CD4-positive, alpha-beta T cell (primary cell): ENCODE data around the gene MED27. TPM values are rescaled to one million over a fixed set of nuclear protein-coding genes. Genes with fewer than 3 reads are reported as not detected.

ENCODE experiments used
- ATAC-seq: fragments of 200-7000 bp; cut with Tn5 transposase; one replicate; pipeline ENCODE4 v1.10.0; 2022; ENCODE audit warnings: mild to moderate bottlenecking; ENCODE audit not compliant: poor library complexity
- CTCF ChIA-PET: fragments of 350-600 bp; sonication (Branson Sonifier 250); formaldehyde crosslinking; loops from one replicate; lab custom pipeline; 2021; ENCODE audit warnings: antibody characterized with exemption, inconsistent platforms; lab: Charles Lee
- POLR2A ChIA-PET: fragments of 350-600 bp; sonication (Branson Sonifier 250); formaldehyde crosslinking; loops from one replicate; lab custom pipeline; 2021; ENCODE audit warnings: antibody characterized with exemption, inconsistent platforms; lab: Charles Lee
- DNase-seq, 14 experiments: peaks; one replicate each; pipeline ENCODE4 v3.0.0-alpha.2; 2013 to 2020; ENCODE audit warnings: mixed read lengths in 2 of 14
- H3K27ac ChIP-seq, 2 donors: one replicate each; pipeline versions ENCODE4 v1.5.1 to v1.7.0; 2013; ENCODE audit warnings: low read length in 2 of 2, low read depth in 1 of 2, mild to moderate bottlenecking in 1 of 2
- H3K27me3 ChIP-seq, 2 experiments: 1 replicate in 1 of 2; 2 replicates in 1 of 2; pipeline versions ENCODE4 v1.6.1 to v1.7.0; 2013; ENCODE audit warnings: low read length in 2 of 2, control low read depth in 1 of 2, mild to moderate bottlenecking in 1 of 2, moderate library complexity in 1 of 2; ENCODE audit not compliant: insufficient read depth in 2 of 2, control insufficient read depth in 1 of 2
- H3K36me3 ChIP-seq: one replicate; pipeline ENCODE4 v1.6.1; 2013; ENCODE audit warnings: low read length, control low read depth; ENCODE audit not compliant: insufficient read depth
- H3K4me1 ChIP-seq: one replicate; pipeline ENCODE4 v1.6.1; 2013; ENCODE audit warnings: low read length, control low read depth; ENCODE audit not compliant: insufficient read depth
- H3K4me3 ChIP-seq: one replicate; pipeline ENCODE4 v1.5.1; 2013; ENCODE audit warnings: mild to moderate bottlenecking, low read length, moderate library complexity
- H3K9me3 ChIP-seq, 2 experiments: 1 replicate in 1 of 2; 2 replicates in 1 of 2; pipeline versions ENCODE4 v1.6.1 to v1.7.0; 2013; ENCODE audit warnings: low read length in 2 of 2, mild to moderate bottlenecking in 2 of 2, control low read depth in 1 of 2, moderate library complexity in 1 of 2; ENCODE audit not compliant: control insufficient read depth in 1 of 2, insufficient read depth in 1 of 2
- H3K27ac Mint-ChIP-seq: one replicate; pipeline ENCODE4 v1.8.0; 2020; ENCODE audit warnings: mixed read lengths
- H3K27me3 Mint-ChIP-seq: one replicate; pipeline ENCODE4 v1.8.0; 2021; ENCODE audit warnings: mixed read lengths
- H3K36me3 Mint-ChIP-seq: one replicate; pipeline ENCODE4 v1.8.0; 2021; ENCODE audit warnings: low read depth, mixed read lengths
- H3K4me1 Mint-ChIP-seq: one replicate; pipeline ENCODE4 v1.8.0; 2021; ENCODE audit warnings: low read depth, mixed read lengths
- H3K4me3 Mint-ChIP-seq: one replicate; pipeline ENCODE4 v1.8.0; 2020; ENCODE audit warnings: mild to moderate bottlenecking, mixed read lengths
- H3K9me3 Mint-ChIP-seq: one replicate; pipeline ENCODE4 v1.8.0; 2020; ENCODE audit warnings: mixed read lengths
- intact Hi-C, 2 experiments: fragments of 100-400 bp; cut with DNase I in 1 of 2; cut with micrococcal nuclease in 1 of 2; formaldehyde crosslinking; loops; one replicate each; pipeline versions ENCODE4 v1.15.1 to v1.9.0; 2023 to 2025; cut with DNase I, micrococcal nuclease
- total RNA-seq, 174 experiments: library from RNA in 2 of 174; stranded (reverse) in 2 of 174; gene quantifications; one replicate each; pipeline ENCODE4 v1.2.3 and lab custom pipeline; 2021 to 2026
- TF ChIP-seq, protein P1 (sequence below): fragments of 200-600 bp; IDR thresholded peaks from one replicate; pipeline ENCODE4 v1.8.0; 2022; ENCODE audit warnings: antibody characterized with exemption, mild to moderate bottlenecking

Gene MED27
- total RNA-seq, 2 experiments from 2014 or later: 15.0 to 17.4 TPM

DNA sequence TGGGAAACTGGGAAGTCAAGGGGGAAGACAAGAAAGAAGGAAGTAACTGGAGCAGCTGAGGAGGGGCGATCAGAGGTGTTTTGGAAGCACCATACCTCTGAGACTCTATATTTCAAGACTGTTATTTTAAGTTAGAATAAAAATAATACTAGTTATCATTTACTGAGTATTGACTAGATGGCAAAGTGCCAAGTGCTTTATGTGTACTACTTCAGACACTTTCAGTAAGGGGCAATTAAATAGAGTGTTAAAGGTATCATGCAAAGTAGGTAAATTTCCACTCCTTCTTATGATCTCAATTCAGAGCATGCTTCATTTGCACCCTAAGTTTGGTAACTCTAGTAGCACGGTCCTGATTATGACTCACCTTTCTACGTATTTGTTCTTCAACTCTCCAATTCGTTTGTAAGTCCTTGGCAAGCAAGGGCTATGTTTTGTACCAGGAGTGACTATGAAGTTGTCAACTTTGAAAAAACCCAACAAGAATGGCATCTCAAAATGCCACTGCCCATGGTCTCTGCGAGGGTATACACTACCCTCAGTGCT is 187.4 kb downstream of the MED27 start:
- Histone ChIP-seq H3K4me1 (no peaks in the 10 kb centered on the region), H3K9me3 (no peaks in the 10 kb centered on the region), H3K36me3 (peaks cover 25% of the 10 kb centered on the region), H3K27ac (no peak overlapping the region), H3K4me3 (no peak overlapping the region), H3K27me3 (no peaks in the 10 kb centered on the region)
- ChIA-PET CTCF (no interaction called here), POLR2A (no interaction called here)
- TF ChIP-seq, protein P1, sequence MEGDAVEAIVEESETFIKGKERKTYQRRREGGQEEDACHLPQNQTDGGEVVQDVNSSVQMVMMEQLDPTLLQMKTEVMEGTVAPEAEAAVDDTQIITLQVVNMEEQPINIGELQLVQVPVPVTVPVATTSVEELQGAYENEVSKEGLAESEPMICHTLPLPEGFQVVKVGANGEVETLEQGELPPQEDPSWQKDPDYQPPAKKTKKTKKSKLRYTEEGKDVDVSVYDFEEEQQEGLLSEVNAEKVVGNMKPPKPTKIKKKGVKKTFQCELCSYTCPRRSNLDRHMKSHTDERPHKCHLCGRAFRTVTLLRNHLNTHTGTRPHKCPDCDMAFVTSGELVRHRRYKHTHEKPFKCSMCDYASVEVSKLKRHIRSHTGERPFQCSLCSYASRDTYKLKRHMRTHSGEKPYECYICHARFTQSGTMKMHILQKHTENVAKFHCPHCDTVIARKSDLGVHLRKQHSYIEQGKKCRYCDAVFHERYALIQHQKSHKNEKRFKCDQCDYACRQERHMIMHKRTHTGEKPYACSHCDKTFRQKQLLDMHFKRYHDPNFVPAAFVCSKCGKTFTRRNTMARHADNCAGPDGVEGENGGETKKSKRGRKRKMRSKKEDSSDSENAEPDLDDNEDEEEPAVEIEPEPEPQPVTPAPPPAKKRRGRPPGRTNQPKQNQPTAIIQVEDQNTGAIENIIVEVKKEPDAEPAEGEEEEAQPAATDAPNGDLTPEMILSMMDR: no peak
- Mint-ChIP-seq H3K27ac (no peak overlapping the region), H3K4me3 (no peak overlapping the region), H3K4me1 (no peaks in the 10 kb centered on the region), H3K27me3 (no peaks in the 10 kb centered on the region), H3K36me3 (peaks cover 60% of the 10 kb centered on the region), H3K9me3 (no peaks in the 10 kb centered on the region)
- ATAC-seq (no peak), DNase-seq (no peak)
- intact Hi-C loops: no loop called here

DNA sequence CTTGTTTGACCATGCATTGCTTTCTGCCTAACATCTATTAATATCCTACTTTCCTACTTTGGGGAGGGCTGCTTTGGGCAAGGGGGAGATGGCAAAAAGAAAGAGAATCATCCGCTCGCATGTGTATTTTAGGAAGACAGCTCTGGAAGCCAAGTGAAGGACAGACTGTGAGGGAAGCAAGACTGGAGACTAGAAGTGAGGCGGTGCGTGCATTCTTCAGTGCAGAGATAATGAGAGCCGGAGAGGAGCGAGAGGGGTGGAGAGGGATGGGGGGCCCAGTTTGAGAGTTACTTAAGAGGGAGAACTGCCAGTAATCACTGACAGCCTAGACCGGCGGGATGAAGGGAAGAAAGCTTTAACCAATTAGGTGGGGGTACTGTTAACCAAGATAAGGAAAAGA is 188.1 kb downstream of the MED27 start:
- H3K27me3 ChIP-seq: no peaks in the 10 kb centered on the region
- ATAC-seq (no peak), DNase-seq (no peak)
- Mint-ChIP-seq H3K36me3 (peaks cover 63% of the 10 kb centered on the region), H3K4me3 (no peak overlapping the region), H3K27ac (no peak overlapping the region), H3K4me1 (no peaks in the 10 kb centered on the region), H3K27me3 (no peaks in the 10 kb centered on the region), H3K9me3 (no peaks in the 10 kb centered on the region)
- no peak overlapping the region for H3K4me3 ChIP-seq
- no peak overlapping the region for H3K27ac ChIP-seq
- intact Hi-C loops: no loop called here
- H3K36me3 ChIP-seq: peaks cover 25% of the 10 kb centered on the region
- ChIA-PET POLR2A (no interaction called here), CTCF (no interaction called here)
- TF ChIP-seq, protein P1: no peak
- no peaks in the 10 kb centered on the region for H3K9me3 ChIP-seq
- H3K4me1 ChIP-seq: no peaks in the 10 kb centered on the region

DNA sequence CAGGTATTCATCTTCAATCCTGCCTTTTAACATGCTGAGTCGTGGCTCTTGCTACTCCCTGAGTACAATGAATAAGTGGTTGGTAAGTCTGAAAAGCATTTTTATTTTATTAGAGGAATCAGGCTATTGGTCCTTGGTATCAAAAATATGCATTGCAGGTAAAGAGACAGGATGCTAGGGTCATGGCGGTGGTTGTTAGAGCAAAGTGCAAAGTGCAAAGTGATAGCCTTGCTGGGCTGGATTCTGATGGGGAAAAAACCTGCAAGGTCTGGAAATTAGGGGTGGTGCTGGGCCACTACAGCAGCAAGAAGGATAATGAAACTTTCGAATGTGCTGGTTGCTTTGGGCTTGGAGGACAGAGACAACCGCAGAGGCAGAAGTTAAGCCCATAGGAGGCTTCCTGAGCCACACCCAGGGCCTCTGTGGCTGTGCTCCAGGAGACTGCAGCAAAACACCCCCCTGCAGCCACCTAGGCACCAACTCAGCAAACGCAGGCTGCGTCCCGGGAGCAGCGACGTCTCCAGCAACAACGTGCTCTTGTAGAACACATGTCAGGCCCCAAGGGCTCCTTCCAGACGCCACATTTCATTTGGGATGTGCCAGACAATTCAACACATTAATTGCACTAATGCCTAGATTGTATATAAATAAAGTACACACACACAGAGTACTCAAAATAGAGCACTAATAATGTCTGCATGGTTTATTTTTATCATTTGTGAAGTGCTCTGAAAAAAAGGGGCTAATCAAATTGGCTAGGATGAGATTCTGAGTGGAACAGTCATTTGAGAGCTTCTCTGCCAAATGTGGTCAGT is 190.0 kb downstream of the MED27 start:
- Histone ChIP-seq H3K4me1 (no peaks in the 10 kb centered on the region), H3K27ac (no peak overlapping the region), H3K4me3 (no peak overlapping the region), H3K36me3 (peaks cover 25% of the 10 kb centered on the region), H3K27me3 (no peaks in the 10 kb centered on the region), H3K9me3 (no peaks in the 10 kb centered on the region)
- H3K27me3 Mint-ChIP-seq: no peaks in the 10 kb centered on the region
- DNase-seq (no peak), ATAC-seq (no peak)
- no peaks in the 10 kb centered on the region for H3K9me3 Mint-ChIP-seq
- no peak overlapping the region for H3K4me3 Mint-ChIP-seq
- POLR2A ChIA-PET: no interaction called here
- intact Hi-C loops: no loop called here
- CTCF ChIA-PET: no interaction called here
- TF ChIP-seq, protein P1: no peak
- no peak overlapping the region for H3K27ac Mint-ChIP-seq
- peaks cover 69% of the 10 kb centered on the region for H3K36me3 Mint-ChIP-seq
- H3K4me1 Mint-ChIP-seq: no peaks in the 10 kb centered on the region
